Measurements from ENCODE around the gene FOXD1. TPM values are rescaled to one million over a fixed set of nuclear protein-coding genes. Genes with fewer than 3 reads are reported as not detected.

The FOXD1 gene
- total RNA-seq, 3 donors from 2014 or later (not counting 1 experiment from before 2014, with no cell fraction given): 0.31 to 0.63 (median 0.41) TPM

DNA sequence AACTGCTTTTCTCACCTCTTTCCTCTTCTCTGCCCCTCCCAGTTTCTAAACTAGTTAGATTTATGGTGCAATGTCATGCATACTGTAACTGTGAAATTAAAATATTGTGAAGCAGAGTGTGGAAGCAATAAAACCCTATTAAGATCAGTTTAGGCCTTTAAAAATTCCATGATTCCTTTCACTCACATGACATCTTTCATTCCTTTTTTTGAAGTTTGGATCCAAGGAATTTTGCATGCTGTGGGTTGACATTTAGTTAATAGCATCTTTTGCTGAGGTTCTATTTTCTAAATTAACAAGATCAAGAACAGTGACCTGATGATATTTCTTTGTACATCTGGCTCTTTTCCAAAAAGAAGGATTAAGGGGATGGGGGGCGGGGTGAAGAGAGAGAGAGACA lies 13.7 kb downstream of the FOXD1 start:
- no peak for DNase-seq
- H3K4me1 Mint-ChIP-seq: peaks cover 5 to 6% of the 10 kb centered on the region in 2 donors
- Histone ChIP-seq H3K9me3 (ENCODE audit: control insufficient read depth, insufficient read depth, low read length) (no peaks in the 10 kb centered on the region), H3K27me3 (ENCODE audit: control insufficient read depth, insufficient read depth, low read length) (peaks cover 59% of the 10 kb centered on the region), H3K4me1 (ENCODE audit: control insufficient read depth, insufficient read depth, low read length) (peaks cover 3% of the 10 kb centered on the region), H3K27ac (ENCODE audit: low read length) (no peak overlapping the region), H3K36me3 (ENCODE audit: control insufficient read depth, insufficient read depth, low read length) (no peaks in the 10 kb centered on the region), H3K4me3 (ENCODE audit: low read length) (no peak overlapping the region)
- H3K27me3 Mint-ChIP-seq (ENCODE audit: low read depth in 2 of 2): peaks cover 52 to 60% of the 10 kb centered on the region in 2 donors
- peaks cover 10% of the 10 kb centered on the region for H3K36me3 Mint-ChIP-seq
- WGBS (ENCODE audit: insufficient coverage): 50% methylated on average over 1 of the region's 1 CpG
- H3K9me3 Mint-ChIP-seq: no peaks in the 10 kb centered on the region
- TF ChIP-seq, protein P1, sequence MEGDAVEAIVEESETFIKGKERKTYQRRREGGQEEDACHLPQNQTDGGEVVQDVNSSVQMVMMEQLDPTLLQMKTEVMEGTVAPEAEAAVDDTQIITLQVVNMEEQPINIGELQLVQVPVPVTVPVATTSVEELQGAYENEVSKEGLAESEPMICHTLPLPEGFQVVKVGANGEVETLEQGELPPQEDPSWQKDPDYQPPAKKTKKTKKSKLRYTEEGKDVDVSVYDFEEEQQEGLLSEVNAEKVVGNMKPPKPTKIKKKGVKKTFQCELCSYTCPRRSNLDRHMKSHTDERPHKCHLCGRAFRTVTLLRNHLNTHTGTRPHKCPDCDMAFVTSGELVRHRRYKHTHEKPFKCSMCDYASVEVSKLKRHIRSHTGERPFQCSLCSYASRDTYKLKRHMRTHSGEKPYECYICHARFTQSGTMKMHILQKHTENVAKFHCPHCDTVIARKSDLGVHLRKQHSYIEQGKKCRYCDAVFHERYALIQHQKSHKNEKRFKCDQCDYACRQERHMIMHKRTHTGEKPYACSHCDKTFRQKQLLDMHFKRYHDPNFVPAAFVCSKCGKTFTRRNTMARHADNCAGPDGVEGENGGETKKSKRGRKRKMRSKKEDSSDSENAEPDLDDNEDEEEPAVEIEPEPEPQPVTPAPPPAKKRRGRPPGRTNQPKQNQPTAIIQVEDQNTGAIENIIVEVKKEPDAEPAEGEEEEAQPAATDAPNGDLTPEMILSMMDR (IDR thresholded peaks at IDR 0.05): no peak
- no peak overlapping the region for H3K27ac Mint-ChIP-seq
- H3K4me3 Mint-ChIP-seq: no peak overlapping the region
- intact Hi-C loops (cut with micrococcal nuclease): no loop called here
- ATAC-seq: no peak

DNA sequence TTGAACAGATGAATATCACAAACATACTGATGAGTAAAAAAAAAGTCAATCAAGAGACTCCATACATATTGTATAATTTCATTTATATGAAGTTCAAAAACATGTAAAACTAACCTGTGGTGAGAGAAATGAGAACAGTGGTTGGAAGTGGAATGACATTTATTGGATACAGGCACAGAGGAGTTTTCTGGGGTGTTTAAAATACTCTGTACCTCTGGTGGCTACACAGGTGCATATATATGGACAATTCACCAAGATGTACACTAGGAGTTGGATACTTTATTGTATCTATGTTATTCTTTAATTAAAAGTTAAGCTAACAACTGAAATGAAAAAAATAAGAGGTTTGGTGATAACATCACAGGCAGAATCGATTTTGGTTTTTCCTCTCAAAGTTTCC lies 14.1 kb downstream of the FOXD1 start:
- DNase-seq: no peak
- peaks cover 3% of the 10 kb centered on the region for H3K4me1 ChIP-seq (ENCODE audit: control insufficient read depth, insufficient read depth, low read length)
- Mint-ChIP-seq H3K4me3 (no peak overlapping the region), H3K27ac (no peak overlapping the region), H3K9me3 (no peaks in the 10 kb centered on the region), H3K27me3 (ENCODE audit: low read depth in 2 of 2) (peaks cover 49 to 56% of the 10 kb centered on the region in 2 donors), H3K36me3 (peaks cover 9% of the 10 kb centered on the region), H3K4me1 (peaks cover 5 to 6% of the 10 kb centered on the region in 2 donors)
- TF ChIP-seq, protein P1 (IDR thresholded peaks at IDR 0.05): no peak
- H3K9me3 ChIP-seq (ENCODE audit: control insufficient read depth, insufficient read depth, low read length): no peaks in the 10 kb centered on the region
- ATAC-seq: no peak
- no peak overlapping the region for H3K4me3 ChIP-seq (ENCODE audit: low read length)
- intact Hi-C loops (cut with micrococcal nuclease): no loop called here
- WGBS (ENCODE audit: insufficient coverage): 20% methylated on average over 1 of the region's 1 CpG
- no peak overlapping the region for H3K27ac ChIP-seq (ENCODE audit: low read length)
- H3K36me3 ChIP-seq (ENCODE audit: control insufficient read depth, insufficient read depth, low read length): no peaks in the 10 kb centered on the region
- H3K27me3 ChIP-seq (ENCODE audit: control insufficient read depth, insufficient read depth, low read length): peaks cover 56% of the 10 kb centered on the region

DNA sequence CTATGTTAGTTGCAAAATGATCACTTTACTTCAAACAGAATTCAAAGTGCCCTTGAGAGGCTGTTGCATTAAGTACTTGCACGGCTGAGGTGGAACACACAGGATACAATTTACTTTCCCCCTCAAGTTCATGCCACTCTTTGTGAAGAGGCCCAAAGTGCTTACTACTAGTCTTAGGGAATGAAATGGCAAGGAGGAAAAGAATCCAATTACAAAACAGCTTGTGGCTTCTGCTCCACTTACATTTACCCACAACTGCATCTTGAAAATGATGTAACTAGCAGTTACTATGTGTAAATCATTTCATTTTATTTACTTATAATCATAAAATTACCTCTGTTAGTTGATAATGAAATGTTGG lies 14.6 kb downstream of the FOXD1 start:
- H3K9me3 Mint-ChIP-seq: no peaks in the 10 kb centered on the region

More for the DNA sequence above, 14.6 kb downstream of the FOXD1 start:
- Histone ChIP-seq H3K27me3 (ENCODE audit: control insufficient read depth, insufficient read depth, low read length) (peaks cover 51% of the 10 kb centered on the region), H3K4me3 (ENCODE audit: low read length) (no peak overlapping the region), H3K36me3 (ENCODE audit: control insufficient read depth, insufficient read depth, low read length) (no peaks in the 10 kb centered on the region), H3K9me3 (ENCODE audit: control insufficient read depth, insufficient read depth, low read length) (no peaks in the 10 kb centered on the region), H3K4me1 (ENCODE audit: control insufficient read depth, insufficient read depth, low read length) (peaks cover 3% of the 10 kb centered on the region), H3K27ac (ENCODE audit: low read length) (no peak overlapping the region)
- intact Hi-C loops (cut with micrococcal nuclease): no loop called here
- Mint-ChIP-seq H3K36me3 (peaks cover 4% of the 10 kb centered on the region), H3K27ac (no peak overlapping the region), H3K4me1 (peaks cover 5 to 6% of the 10 kb centered on the region in 2 donors), H3K4me3 (no peak overlapping the region), H3K27me3 (ENCODE audit: low read depth in 2 of 2) (peaks cover 48 to 56% of the 10 kb centered on the region in 2 donors)
- DNase-seq (no peak), ATAC-seq (no peak)
- WGBS (ENCODE audit: insufficient coverage): no CpG with 5 or more reads among the region's 1 CpG
- TF ChIP-seq, protein P1 (IDR thresholded peaks at IDR 0.05): no peak

Measured in natural killer cell (primary cell).